Mesenteric fat pad (tissue), 1 donor: ENCODE data around the gene SCUBE1. TPM values are rescaled to one million over a fixed set of nuclear protein-coding genes. Genes with fewer than 3 reads are reported as not detected.

Experiments
- DNase-seq: peaks from one replicate; pipeline ENCODE4 v3.0.0-alpha.2; 2020; ENCODE audit warnings: low spot score
- total RNA-seq: library from RNA; stranded (reverse); fragmentation: NEBNext Ultra II Directional; extraction: Animal tissue kit (Norgen Biotek cat#: 25700); gene quantifications from one replicate; pipeline ENCODE4 v1.2.1, GENCODE V29; 2021
- donor health status: DM: yes; HTN: yes; CAD: no.

The SCUBE1 gene
- total RNA-seq, 1 donor from 2014 or later = 3.9 TPM

DNA sequence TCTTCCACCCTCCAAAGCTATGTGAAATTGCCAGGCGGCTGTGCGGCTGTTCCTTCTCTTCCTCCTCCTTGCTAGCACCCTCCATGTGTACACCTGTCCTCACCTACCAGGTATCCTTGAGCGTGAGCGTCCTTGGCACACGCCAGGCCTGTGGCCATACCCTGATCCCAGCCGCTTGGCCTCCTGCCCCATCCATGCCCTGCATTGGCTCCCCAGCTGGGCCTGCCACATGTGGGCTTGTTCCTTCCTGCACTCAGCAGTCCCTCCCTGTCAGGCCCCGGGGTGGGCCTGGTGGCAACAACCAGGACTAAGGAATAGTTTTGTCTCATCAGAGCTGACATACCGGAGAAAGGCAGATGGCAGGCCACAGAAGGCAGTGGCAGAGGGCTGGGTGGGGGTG is 40.0 kb downstream of the SCUBE1 start:
- DNase-seq = no peak

DNA sequence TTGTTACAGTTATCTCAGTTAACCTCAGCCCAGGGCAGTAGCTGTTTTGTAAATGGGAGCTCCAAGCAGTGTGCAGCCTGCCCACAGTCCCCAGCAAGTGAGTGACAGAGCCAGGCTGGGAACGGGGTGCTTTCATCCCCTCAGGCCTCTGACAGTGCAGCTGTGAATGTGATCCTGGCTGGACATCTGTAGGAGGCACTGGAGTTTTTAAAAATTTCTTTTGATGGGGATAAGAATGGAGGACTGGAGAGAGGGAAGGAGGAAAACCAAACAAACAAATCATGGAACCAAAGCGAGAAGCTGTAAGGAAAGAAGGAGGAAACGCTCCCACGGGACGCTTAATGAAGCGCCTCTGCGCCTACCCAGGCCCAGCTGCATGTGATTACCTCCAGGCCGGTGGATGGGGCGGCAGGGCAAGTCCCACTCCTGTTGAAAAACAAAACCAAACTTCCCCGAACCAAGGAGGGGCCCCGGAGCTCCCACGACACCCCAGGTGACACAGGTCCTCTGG is 40.6 kb downstream of the SCUBE1 start:
- no peak for DNase-seq

DNA sequence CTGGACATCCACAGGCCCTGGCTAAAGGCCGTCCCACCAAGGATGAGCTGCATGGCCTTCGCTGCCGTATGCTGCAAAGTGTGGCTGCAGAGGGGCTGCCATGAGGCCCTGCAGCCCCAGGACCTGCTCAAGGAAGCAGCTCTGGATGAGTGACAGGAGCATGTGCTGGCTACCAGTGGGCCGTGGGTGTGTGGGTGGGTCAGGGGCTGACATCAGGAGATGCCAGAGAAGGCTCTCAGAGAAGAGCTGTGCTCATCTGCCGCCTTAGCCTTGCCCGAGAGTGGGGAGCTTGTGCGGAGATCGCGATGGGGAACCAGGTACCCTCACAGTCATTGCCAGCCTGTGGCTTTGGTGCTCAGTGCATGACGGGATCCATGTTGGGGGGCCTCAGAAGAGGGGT is 41.3 kb downstream of the SCUBE1 start:
- no peak for DNase-seq

DNA sequence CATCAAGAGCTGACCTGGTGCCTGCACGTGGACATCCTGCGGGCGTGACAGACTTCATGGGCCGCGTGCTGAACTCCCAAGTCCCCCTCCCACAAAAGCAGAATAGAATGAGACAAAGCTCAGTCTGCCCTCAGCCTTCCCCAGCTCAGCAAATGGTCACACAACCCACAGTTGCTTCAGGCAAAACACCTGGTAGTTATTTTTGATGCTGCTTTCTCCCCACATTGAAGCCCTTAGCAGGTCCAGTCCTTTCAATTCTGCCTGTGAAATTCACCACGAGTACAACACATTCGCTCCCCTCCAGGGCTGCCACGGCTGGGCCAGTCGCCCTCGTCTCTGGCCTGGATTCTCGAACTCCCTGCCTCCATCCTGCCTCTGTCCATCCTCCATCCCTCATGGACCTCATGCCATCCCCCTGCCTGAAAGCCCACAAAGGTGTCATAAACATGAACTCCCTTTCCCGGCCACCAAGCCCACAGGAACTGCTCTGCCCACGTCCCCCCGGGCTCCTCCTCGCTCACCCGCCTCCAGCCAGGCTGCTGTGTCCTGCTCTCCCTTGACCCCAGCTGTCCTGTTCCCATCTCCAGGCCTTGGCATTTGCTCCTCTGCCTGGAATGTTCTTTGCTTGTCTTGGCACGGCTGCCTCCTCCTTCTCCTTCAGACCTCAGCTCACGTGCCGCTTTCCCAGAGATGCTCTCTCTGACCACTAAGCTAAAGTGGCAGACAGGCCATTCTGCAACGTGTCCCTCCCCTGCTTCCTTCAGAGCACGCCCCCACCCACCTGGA is 42.1 kb downstream of the SCUBE1 start:
- no peak for DNase-seq

DNA sequence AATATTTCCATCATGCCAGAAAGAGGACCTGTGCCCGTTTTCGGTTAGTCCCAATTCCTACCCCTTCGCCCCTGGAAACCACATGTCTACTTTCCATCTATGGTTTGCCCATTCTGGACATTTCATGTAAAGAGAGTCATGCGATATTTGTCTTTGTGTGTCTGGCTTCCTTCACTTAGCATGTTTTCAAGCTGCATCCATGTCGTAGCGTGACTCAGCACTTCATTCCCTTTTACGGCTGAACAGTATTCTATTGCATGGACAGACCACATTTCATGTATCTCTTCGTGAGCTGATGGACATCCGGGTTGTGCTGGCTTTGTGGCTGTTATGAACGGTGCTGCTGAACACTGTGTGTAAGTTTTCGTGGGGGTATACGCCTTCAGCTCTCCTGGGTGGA is 43.4 kb downstream of the SCUBE1 start:
- no peak for DNase-seq

DNA sequence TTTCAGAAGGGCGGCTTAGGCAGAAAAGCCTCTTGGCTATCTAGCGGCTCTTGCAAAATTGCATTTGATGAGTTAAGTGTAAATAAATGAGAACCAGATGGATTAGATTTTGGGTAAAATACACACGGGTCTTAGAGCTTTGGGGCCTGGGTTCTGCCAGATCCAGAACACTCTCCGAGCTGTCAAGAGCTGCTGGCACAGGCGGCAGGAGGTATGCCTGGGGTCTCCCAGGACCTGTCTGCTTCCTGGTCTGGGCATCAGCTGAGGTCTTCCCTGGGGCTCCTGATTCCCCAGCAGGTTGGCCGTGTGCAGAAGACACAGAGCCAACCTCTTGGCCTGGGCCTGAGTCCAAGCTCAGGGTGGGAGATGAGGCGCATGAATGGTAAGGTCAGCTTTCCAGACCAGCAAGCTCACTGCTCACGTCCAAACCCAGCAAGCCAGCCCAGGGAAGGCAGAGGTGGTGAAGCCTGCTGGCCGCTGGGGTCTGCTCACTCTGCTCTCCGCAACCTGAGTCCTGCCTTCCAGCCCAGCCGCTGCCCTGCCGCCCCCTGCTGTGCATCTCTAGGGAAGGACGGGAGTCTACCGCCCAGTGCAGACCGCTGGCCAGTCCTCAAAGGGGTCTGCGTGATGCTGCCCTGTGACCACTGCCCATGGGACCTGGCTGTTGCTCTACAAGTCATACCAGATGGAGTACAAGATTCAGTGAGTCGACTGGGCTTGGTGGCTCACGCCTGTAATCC is 44.9 kb downstream of the SCUBE1 start:
- DNase-seq = no peak

DNA sequence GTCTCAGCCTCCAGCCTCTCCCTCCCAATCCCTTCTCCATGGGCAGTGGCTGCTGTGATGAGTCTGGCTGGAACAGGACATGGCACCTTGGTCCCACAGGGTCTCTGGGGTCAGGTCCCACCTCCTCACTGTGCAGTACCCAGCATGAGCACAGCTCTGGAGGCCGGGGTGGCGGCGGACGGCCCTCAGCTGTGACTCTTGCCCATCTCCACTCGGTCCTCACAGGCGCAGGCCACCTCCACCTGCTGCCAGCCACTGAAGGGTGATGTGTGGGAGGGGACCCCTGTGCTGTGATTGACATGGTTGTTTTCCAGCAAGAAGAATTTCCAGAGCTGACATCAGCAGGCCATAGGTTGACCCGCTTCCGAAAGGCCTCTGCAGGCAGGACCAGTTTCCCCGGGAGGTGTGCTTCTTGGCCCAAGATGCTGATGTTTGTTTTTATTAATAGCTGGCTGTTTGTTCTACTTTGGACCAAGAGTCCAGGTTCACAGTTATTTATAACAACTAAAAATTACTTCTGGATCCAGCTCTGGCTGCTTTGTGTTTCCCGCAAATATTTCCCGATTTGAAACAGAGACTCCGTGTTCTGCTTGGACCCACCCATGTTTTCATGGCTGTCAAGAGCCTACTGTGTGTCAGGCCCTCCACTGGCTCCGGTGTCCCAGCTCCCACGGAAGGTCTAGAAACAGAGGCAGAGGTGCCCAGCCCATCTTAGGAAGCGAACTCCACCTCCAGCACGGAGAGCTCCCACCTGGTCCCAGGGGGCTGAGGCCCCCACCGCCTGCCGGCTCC is 45.7 kb downstream of the SCUBE1 start:
- DNase-seq = no peak

DNA sequence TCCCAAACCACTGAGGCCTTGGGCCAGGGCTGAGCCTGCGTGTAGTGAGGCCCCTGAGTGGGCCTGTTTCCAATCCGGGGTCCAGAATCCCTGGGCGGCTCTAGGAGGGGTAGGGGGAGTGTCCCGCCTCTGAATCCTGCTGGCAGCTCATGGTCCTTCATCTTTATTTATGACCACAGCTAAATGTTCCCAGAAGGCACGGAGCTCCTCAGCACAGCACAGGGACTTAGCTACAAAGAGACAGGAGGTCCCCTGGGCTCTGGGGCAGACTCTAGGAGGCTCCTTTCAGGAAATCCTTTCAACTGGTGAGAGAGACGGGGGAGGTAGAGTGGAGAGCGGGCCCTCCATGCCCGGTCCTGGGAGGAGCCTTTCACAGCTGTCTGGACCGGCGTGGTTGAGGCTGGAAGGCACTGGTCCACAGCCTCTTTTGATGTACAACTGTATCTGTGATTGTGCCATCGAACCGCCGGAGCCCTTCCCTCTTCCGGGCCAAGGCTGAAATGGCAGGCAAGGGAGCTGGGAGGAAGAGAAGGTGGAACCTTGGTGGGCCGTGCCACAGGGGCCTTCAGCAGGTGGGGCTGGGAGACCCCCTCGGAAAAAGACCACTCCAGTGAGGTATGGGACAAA is 46.8 kb downstream of the SCUBE1 start:
- DNase-seq = no peak

DNA sequence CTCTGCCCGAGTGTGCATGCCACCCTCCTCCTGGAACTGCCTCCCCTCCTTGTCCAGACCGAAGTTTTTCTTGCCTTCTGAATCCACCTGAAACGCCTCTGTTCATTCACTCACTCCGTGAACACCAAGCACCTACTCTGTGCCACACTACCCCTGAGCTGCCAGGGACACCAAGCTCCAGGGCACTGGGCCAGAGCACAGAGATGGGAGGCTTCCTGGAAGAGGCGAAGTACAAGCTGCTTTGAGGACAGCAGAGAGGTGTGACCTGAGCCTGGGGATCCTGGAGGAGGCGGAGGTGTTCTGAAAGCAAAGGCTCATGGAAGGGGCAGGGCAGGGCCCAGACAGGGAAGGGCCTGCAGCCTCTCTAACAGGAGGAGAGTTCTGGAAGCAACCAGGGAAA is 47.5 kb downstream of the SCUBE1 start:
- no peak for DNase-seq

DNA sequence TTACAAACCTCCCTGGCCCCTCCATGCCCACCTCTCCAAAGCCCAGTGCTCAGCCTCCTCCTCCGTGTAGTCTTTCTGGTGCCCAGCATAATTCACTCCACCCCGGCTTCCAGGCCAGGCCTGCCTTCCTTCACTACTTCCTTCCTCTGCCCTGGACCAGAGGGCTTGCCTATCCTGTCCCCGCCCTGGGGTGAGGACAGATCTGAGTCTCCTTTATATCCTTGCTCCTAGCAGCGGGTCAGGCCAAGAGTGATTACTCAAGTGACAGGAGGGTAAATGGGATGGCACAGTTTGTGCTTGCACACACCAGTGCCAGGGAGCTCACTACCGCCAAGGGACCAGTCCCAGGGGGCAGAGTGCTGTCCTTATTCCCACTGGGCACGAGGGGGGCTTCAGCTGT is 48.0 kb downstream of the SCUBE1 start:
- no peak for DNase-seq

DNA sequence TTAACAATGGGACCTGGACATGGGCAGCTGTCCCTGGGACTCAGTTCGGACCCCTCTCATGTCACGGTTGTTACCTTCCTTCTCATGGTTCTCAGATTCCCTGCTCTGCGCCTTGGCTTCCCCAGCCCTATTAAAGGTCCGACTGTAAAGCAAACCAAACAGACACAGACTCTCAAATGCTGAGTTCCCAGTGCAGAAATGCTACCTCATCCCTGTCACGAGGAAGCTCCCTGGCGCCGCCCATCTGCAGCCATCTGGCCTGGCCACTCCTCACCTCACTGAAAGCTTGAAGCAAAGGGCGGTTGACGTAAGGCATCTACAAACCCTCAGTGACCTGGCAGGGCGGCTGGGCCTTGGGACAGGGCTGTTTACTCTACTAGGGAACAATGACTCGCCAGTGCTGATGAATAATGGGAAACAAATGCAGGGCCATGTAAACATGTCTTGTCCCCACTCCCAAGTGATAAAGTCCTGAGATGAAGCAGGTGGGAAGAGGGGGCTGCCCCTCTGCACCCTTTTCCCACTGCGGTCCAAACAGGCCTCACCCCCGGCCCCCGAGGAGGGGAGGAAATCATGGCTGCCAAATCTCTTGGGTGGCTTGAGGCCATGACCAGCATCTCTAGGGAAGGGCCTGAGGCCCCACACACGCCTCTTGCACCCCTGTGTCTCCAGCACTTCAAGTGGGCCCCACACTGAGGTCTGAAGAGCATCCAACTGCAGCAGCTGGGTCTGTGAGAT is 49.3 kb downstream of the SCUBE1 start:
- DNase-seq = no peak

DNA sequence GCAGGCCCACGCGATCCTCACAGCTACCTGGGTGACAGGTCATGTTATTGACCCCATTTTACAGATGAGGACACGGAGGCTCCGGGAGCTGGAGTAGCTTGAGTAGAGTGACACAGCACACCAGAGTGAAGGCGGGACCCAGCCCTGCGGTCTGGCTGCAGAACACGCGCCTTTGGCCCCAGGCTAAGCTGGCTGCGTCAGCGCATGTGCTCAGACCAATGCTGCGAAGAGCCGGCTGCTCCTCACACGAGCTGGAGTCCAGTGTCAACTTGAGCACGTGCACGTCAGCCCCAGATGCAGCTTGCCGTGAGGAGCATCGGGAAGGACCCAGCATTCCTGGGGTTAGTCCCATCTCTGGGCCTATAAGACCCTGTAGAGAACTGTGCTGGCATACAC is 49.9 kb downstream of the SCUBE1 start:
- DNase-seq = no peak

DNA sequence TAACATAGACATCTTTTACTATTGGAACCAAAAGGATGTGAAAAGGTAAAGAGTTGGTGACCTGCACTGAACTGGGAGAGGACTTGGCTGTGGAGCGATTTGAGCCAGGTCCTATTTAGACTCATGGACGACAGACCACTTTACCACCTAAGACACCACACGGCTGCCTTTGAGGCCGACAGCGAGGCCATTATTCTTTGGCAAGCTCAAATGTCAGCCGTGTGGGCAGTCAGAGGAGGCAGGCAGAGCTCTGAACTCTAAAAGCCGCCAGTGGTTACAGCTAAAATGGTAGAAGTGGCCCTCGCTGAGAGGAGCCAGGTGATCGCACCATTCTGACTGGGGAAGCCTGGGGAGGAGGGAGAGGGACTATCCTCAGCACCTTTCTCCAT is 50.5 kb downstream of the SCUBE1 start:
- DNase-seq = no peak

DNA sequence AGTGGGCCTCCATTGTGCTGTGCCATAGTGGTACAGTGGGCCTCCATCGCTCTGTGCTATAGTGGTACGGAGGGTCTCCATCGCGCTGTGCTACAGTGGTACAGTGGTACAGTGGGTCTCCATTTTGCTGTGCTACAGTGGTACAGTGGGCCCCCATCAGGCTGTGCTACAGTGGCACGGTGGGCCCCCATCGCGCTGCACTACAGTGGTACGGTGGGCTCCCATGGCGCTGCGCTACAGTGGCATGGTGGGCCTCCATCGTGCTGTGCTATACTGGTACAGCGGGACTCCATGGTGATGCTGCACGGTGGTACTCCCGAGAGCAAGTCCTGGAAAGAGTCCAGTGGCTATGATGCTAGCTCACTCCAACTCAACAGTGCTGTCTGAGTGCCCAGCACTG is 51.8 kb downstream of the SCUBE1 start:
- no peak for DNase-seq

DNA sequence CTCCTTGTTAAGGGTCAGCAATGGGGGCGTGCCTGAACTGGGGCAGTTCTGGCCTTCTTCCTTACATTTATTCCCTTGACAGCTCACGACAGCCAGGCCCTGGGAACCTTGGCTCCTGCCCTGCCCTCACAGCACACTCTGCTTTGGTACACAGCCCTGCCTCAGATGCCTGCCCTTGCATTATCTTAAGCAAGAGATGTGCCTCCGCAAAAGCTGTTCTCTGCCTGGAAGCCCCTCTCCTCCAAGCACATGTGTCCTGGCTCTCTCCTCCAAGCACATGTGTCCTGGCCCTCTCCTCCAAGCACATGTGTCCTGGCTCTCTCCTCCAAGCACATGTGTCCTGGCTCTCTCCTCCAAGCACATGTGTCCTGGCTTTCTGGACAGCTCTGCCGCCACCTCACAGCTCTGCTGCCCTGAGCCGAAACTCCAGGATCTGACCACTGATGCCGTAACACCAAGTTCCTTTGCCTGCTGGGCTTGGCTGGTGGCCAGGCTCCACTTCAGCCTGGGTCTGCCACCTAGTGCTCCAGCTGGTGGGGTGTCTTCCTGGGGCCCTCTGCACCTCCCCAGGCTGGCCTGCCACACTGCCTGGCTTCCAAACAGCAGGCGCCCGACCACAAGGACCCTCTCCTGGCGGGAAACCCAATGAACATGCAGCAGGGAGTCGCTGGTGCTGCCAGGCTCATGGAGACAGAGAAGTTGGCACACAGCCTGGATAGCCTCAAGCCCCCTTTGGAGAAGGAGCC is 53.0 kb downstream of the SCUBE1 start:
- DNase-seq = no peak

DNA sequence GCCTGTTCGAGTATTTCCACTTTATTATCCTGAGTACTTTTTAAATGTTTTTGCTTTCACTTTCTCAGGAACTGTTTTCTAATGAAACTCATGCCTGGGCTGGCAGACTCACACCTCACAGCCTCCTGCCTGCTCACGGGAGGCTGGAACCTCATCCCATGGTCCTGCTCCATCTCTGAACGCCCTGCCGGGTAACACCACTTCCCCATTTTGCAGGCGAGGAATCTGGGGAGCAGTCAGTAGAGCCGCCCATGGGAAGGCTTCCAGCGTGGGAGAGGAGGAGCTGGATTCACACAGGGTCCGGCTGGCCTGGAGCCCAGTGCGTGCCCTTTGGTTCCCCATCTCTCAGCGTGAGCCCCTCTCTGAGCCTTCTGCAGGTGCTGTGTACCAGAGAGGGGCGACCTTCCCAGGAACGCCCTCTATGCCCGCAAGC is 53.6 kb downstream of the SCUBE1 start:
- DNase-seq = no peak

DNA sequence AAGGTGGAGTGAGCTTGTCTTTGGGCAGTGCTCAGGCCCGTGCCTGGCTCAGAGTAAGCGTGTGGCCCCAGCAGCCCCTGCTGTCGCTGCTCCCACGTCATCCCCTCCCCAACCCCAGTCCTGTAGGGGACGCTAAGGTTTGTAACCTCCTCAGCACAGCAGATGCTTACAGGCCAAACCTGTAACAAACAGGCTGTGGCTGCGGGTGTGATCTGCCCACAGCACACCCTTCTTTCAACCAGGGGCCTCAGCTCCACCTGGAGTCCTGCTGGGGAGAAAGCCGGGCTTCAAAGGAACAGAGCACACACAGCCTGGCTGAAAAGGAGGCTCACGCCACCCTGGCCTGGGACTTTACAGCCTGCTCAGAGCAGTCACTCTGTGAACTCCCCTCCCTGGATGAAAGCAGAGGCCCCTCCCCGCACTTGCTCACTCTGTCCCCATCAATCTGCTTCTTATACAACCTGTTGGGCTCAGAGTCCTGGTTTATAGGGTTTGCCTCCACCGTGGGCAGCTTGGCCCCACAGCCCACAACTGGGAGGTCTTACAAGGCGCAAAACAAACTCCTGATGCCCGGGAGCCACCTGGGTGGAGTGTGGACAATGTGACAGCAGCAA is 54.3 kb downstream of the SCUBE1 start:
- DNase-seq = no peak

DNA sequence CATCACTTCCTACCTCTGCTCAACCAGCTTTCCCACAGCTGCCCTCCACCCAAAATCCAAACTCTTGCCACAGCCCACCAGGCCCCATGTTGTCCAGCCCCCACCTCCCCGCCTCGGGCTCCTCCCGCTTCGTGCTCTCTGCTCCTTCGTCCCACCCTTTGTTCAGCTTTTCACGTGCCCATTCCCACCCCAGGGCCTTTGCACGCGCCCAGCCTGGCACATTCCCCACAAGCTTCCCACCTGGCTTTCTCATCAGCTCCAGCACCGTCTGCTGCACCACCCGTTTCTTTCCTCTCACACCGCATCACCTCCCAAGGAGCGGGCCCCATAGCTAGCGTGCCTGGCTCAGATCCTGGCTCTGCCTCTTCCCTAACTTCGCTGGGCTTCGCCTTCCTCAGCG is 54.8 kb downstream of the SCUBE1 start:
- no peak for DNase-seq

DNA sequence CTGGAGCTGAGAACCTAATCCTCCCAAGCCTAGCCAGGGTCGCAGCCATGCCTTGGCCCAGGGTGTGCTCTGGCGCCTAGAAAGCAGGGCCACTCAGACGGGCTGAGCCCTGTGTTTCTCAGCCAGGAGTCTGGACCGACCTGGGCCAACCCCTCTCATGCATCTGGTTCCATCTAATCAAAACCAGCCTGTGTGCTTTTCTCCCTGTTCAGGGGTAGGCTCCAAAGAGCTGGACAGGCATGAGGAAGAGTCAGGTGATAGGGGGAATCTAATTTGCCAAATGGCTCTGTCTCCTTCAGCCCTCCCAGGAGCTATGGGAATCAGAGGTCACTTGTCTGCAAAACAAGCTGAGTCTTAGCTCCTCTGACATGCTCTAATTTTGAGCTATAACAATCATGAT is 55.7 kb downstream of the SCUBE1 start:
- no peak for DNase-seq

DNA sequence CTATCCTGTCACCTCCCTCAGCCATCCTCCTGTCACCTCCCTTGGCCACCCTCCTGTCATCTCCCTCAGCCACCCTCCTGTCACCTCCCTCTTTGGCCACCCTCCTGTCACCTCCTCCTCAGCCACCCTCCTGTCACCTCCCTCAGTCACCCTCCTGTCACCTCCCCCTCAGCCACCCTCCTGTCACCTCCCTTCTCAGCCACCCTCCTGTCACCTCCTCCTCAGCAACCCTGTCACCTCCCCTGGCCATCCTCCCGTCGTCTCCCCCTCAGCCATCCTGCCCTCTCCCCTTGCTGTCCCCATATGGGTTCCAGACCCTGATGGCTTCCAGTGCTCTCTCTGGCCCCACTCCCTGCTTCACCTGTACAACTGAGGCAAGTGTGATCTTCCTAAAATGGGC is 61.8 kb downstream of the SCUBE1 start:
- no peak for DNase-seq
